GM13976 (cell line): ENCODE data around the gene AMER1.

Experiments
- DNase-seq: peaks from one replicate; pipeline ENCODE4 v3.0.0; 2012; ENCODE audit warnings: low spot score
- in situ Hi-C: fragments of 300-500 bp; cut with MboI; formaldehyde crosslinking; loops from one replicate; pipeline ENCODE4 v1.12.0; 2022; ENCODE audit warnings: low sequenced_read_pairs, mixed read lengths, inconsistent platforms; ENCODE audit not compliant: unreplicated experiment
- TF ChIP-seq, protein P1 (sequence below): IDR thresholded peaks from 2 replicates; pipeline ENCODE4 v1.5.1; 2012; ENCODE audit warnings: borderline replicate concordance, mild to moderate bottlenecking; ENCODE audit not compliant: insufficient read depth; ENCODE audit errors: extremely low read depth, missing control alignments, control extremely low read depth

Gene AMER1

DNA sequence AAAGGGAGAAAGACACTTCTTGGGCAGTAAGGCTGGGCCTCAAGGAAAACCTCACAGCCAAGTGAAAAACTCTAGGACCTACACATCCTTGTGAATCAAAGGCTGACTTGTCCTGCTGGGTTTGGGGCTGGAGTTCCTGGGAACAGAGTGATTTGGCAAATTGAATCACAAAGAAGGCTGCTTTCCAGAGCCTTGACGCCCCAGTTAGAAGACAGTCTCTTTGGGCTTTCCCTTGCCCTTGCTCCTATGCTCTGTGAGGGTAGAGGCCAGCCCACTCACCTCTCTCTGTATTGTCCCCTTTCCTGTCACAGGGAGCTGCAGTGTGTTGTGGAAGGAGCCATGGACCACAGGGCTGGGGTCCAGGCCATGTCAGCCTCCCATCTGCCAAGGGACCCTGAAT is 9.6 kb downstream of the AMER1 start:
- in situ Hi-C loops = no loop called here
- TF ChIP-seq, protein P1, sequence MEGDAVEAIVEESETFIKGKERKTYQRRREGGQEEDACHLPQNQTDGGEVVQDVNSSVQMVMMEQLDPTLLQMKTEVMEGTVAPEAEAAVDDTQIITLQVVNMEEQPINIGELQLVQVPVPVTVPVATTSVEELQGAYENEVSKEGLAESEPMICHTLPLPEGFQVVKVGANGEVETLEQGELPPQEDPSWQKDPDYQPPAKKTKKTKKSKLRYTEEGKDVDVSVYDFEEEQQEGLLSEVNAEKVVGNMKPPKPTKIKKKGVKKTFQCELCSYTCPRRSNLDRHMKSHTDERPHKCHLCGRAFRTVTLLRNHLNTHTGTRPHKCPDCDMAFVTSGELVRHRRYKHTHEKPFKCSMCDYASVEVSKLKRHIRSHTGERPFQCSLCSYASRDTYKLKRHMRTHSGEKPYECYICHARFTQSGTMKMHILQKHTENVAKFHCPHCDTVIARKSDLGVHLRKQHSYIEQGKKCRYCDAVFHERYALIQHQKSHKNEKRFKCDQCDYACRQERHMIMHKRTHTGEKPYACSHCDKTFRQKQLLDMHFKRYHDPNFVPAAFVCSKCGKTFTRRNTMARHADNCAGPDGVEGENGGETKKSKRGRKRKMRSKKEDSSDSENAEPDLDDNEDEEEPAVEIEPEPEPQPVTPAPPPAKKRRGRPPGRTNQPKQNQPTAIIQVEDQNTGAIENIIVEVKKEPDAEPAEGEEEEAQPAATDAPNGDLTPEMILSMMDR = no peak
- no peak for DNase-seq

DNA sequence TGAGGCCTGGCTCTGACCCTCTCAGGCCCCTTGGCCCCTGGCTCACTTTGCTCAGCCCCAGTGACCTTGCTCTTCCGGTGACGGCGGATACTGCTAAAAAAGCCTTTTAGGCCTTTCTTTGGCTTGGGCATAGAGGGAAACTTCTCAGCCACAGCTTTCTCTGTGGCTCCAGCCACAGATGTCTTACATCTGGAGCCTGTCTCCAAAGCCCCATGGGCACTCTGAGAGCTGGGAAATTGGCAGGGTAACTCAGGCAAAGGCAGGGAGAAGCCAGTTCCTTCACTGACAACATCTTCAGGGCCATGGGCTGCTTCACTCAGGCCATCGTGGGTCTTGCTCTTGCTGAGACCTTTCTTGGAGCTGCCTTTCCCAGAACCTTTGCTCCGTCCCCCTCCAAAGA is 12.8 kb downstream of the AMER1 start:
- TF ChIP-seq, protein P1 = no peak
- in situ Hi-C loops = no loop called here
- no peak for DNase-seq

DNA sequence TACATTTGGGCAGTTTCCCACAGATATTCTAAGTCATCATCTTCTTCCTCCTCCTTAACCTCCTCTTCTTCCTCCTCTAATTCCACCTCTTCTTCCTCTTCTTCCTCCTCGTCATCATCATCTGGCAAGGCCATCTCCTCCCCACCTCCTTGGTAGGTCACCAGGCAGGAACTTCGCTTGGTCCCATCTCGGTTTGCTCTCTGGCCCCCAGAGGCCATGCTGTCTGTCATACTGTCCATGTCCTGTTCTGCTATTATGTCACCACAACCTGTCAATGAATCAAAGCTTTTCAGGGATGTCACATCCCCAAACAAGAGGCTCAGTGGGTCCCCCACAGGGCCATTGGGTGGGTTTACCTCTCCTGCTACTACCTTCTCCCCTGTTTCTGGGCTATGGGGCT is 13.5 kb downstream of the AMER1 start:
- in situ Hi-C loops = no loop called here
- DNase-seq = no peak
- TF ChIP-seq, protein P1 = no peak

DNA sequence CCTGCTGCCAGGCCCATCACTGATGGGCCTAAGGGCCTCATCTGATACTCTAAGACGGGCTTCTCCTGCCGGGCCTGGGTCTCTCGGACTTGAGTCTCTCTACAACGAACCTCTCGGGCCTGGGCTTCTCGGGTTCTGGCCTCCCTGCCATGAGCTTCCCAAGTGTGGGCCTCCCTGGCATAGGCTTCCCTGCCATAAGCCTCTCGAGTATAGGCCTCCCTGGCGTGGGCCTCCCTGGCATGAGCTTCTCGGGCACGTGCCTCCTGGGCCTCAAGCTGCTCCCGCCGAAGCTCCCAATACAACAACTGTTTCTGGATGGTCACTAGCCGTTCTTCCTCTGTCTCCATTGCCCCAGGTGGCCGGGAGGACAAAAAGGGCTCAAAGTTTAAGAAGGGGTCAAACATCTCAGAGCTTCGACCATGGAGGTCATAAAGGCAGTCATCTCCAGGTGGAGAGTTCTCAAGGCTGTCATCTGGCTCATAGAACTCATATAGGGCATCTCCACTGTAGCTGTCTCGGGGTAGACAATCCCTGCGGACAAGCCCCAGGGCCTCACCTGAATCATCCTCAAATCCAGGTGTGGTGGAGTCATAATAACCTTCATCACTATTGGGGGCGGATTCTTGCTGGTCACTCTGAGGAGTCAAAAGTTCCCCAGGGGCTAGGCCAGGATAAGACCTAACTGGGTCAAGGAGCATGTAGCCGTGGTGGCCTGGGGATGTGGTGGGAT is 14.1 kb downstream of the AMER1 start:
- TF ChIP-seq, protein P1 = no peak
- in situ Hi-C loops = no loop called here
- DNase-seq = no peak

DNA sequence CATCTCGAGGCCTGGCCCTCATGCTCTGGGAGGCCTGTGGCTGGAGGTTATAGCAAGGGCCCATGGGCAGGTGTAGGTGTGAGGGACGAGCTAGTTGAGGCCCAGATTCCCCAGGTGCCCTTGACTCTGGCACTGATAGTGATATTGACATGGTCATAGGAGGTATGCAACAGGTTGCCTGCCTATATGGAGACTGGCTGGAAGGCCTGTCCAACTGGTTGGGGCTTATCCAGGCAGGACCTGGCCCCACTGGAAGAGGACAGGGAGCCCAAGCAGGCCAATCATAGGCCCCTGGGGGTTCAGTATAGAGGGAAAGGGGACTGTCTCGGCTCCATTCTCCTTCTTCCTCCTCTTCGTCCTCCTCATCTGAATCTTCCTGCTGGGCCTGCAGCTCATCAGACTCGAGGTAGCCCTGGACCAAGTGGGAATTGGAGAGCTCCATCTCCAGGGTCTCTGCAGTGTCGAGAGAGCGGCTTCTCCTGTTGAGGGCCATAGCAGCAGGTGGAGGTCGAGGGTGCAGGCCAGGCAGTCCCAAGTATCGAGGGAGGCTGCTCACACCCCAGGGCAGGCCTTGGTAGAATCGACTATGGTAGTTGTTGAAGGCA is 15.3 kb downstream of the AMER1 start:
- in situ Hi-C loops = no loop called here
- TF ChIP-seq, protein P1 = no peak
- DNase-seq = no peak

DNA sequence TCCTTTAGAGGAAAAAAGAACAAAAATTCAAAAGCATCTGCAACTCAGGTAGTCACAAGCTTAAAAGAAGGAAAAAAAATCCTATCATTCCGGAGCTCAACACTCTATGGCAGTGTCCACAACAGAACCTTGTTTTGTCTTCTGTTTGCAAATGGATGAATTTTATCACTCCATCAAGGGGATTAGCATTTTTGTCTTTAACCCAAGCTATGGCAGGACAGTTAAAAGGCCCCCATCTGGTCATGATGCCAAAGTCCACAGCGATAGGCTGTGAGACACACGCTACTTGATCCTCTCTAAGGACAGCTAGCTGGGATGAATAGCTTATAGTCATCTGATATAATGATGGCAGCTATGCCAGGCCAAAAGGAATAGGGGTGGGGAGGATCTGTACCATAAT is 16.6 kb downstream of the AMER1 start:
- in situ Hi-C loops = no loop called here
- TF ChIP-seq, protein P1 = no peak
- no peak for DNase-seq
